GM12892 (cell line): Measurements from ENCODE around the gene MREG.

Source experiments
- POLR2A ChIP-seq: IDR thresholded peaks from 2 replicates; pipeline ENCODE4 v1.6.1; 2011; ENCODE audit warnings: low read depth, low read length, control low read depth
- POLR2AphosphoS5 ChIP-seq: IDR thresholded peaks from 2 replicates; pipeline ENCODE4 v1.6.1; 2011; ENCODE audit warnings: low read depth, low read length, control low read depth
- TAF1 ChIP-seq: IDR thresholded peaks from 2 replicates; pipeline ENCODE4 v1.6.1; 2011; ENCODE audit warnings: low read depth, mild to moderate bottlenecking, control low read depth, low read length, borderline replicate concordance

GRCh38 chr2:215984661-215985060 lies 28.7 kb downstream of the MREG start:
- TF ChIP-seq POLR2A (no peak), TAF1 (no peak), POLR2AphosphoS5 (no peak)
